Kidney (tissue), 14 donors: Measurements from ENCODE around the gene HDAC10. TPM values are rescaled to one million over a fixed set of nuclear protein-coding genes. Genes with fewer than 3 reads are reported as not detected.

ENCODE experiments used
- DNase-seq, 5 donors: peaks; one replicate each; pipeline ENCODE4 v3.0.0-alpha.2; 2013 to 2020
- FAIRE-seq: peaks from 2 replicates; lab custom pipeline; 2012; peaks lifted over from hg19 to GRCh38; lab: Jason Lieb, UNC
- H3K27ac ChIP-seq, 2 donors: one replicate each; pipeline ENCODE4 v1.7.0; 2013; ENCODE audit warnings: low read depth in 2 of 2, low read length in 2 of 2, inconsistent platforms in 1 of 2
- H3K27me3 ChIP-seq: one replicate; pipeline ENCODE4 v1.7.1; 2013; ENCODE audit warnings: low read length, inconsistent platforms; ENCODE audit not compliant: control insufficient read depth, insufficient read depth
- H3K36me3 ChIP-seq, 3 donors: one replicate each; pipeline versions ENCODE4 v1.7.0 to v1.7.1; 2013; ENCODE audit warnings: low read length in 3 of 3, control low read depth in 1 of 3, inconsistent platforms in 1 of 3; ENCODE audit not compliant: insufficient read depth in 3 of 3, control insufficient read depth in 2 of 3
- H3K4me1 ChIP-seq, 3 donors: one replicate each; pipeline versions ENCODE4 v1.7.0 to v1.7.1; 2013; ENCODE audit warnings: low read length in 3 of 3, inconsistent platforms in 1 of 3, low read depth in 1 of 3; ENCODE audit not compliant: control insufficient read depth in 2 of 3, insufficient read depth in 2 of 3
- H3K4me3 ChIP-seq, 3 donors: one replicate each; pipeline versions ENCODE4 v1.7.0 to v1.8.1; 2013; ENCODE audit warnings: low read length in 3 of 3, control low read depth in 1 of 3, inconsistent platforms in 1 of 3
- H3K9ac ChIP-seq, 3 donors: one replicate each; pipeline versions ENCODE4 v1.7.0 to v1.7.1; 2013; ENCODE audit warnings: low read length in 3 of 3, control low read depth in 1 of 3, inconsistent platforms in 1 of 3
- H3K9me3 ChIP-seq, 3 donors: one replicate each; pipeline versions ENCODE4 v1.7.0 to v1.7.1; 2013; ENCODE audit warnings: low read length in 3 of 3, control low read depth in 1 of 3, inconsistent platforms in 1 of 3; ENCODE audit not compliant: control insufficient read depth in 2 of 3, insufficient read depth in 1 of 3
- CTCF ChIP-seq: IDR thresholded peaks from 3 replicates; pipeline ENCODE4 v1.5.1; 2012; ENCODE audit warnings: mild to moderate bottlenecking, moderate library complexity, borderline replicate concordance; ENCODE audit not compliant: insufficient read depth; ENCODE audit errors: extremely low read depth
- intact Hi-C: fragments of 100-400 bp; cut with DNase I; formaldehyde crosslinking; loops from one replicate; pipeline ENCODE4 v1.11.1; 2022
- polyA plus RNA-seq: library from polyadenylated mRNA; stranded (reverse); fragments of 350-450 nt; fragmentation: Illumina TruSeq; extraction: RNeasy Lipid Tissue Mini Kit (QIAGEN cat#74804); gene quantifications from one replicate; pipeline ENCODE4 v1.2.3, GENCODE V29; 2014; ENCODE audit warnings: low read depth, low replicate concordance; ENCODE audit not compliant: insufficient read depth
- total RNA-seq: library from RNA; stranded (reverse); fragmentation: NEBNext Ultra II Directional; extraction: Animal tissue kit (Norgen Biotek cat#: 25700); gene quantifications from one replicate; pipeline ENCODE4 v1.2.1, GENCODE V29; 2021
- donor health status: control.
- donor health status: control.
- donor health status: control.
- donor health status: control.
- donor health status: control.
- donor health status: DM: yes; HTN: yes; CAD: no.
- donor health status: Normal renal cell carcinoma (clear cell type).

HDAC10 gene
- total and polyA plus RNA-seq, 2 donors from 2014 or later, result 20.4 to 43.8 TPM

- FAIRE-seq, result no peak
- no peak for TF ChIP-seq CTCF
- Histone ChIP-seq H3K27ac (no peak overlapping the region), H3K4me3 (no peak overlapping the region), H3K27me3 (no peaks in the 10 kb centered on the region), H3K4me1 (peaks cover 0 to 11% (median 10%) of the 10 kb centered on the region in 3 donors), H3K9me3 (no peaks in the 10 kb centered on the region), H3K36me3 (peaks cover 0 to 3% (median 3%) of the 10 kb centered on the region in 3 donors), H3K9ac (no peak overlapping the region)
- no peak for DNase-seq
- intact Hi-C loops, result no loop called here
These were observed 53.0 kb downstream of the HDAC10 start for GRCh38 chr22:50197856-50198623.

GRCh38 chr22:50197000-50197800 lies 53.9 kb downstream of the HDAC10 start:
- Histone ChIP-seq H3K9me3 (no peaks in the 10 kb centered on the region), H3K9ac (no peak overlapping the region), H3K27me3 (no peaks in the 10 kb centered on the region), H3K27ac (no peak overlapping the region), H3K4me3 (no peak overlapping the region), H3K36me3 (peaks cover 0 to 3% (median 3%) of the 10 kb centered on the region in 3 donors), H3K4me1 (peaks cover 0 to 14% (median 1%) of the 10 kb centered on the region in 3 donors)
- peak in 1 of 5 donors; percentile 39 for DNase-seq
- FAIRE-seq, result no peak
- TF ChIP-seq CTCF, result no peak
- intact Hi-C loops, result no loop called here

- Histone ChIP-seq H3K4me1 (peaks cover 0 to 10% (median 0%) of the 10 kb centered on the region in 3 donors), H3K27me3 (no peaks in the 10 kb centered on the region), H3K9me3 (no peaks in the 10 kb centered on the region), H3K36me3 (peaks cover 0 to 3% (median 3%) of the 10 kb centered on the region in 3 donors), H3K27ac (no peak overlapping the region), H3K9ac (no peak overlapping the region), H3K4me3 (no peak overlapping the region)
- intact Hi-C loops, result no loop called here
- TF ChIP-seq CTCF, result no peak
- FAIRE-seq (no peak), DNase-seq (no peak)
These were observed 54.8 kb downstream of the HDAC10 start for GRCh38 chr22:50196256-50196655.

Other genes with a start within 250 kb of the HDAC10 start
- gene IL17REL, start 238.5 kb downstream of the HDAC10 start, total RNA-seq, result 0.16 TPM
- not detected for gene IL17REL, start 238.5 kb downstream of the HDAC10 start, polyA plus RNA-seq
- not detected for gene TTLL8, start 193.0 kb downstream of the HDAC10 start, total RNA-seq
- gene TTLL8, start 193.0 kb downstream of the HDAC10 start, polyA plus RNA-seq, result not detected
- 0.28 TPM for gene MLC1, start 165.8 kb downstream of the HDAC10 start, total RNA-seq
- gene MLC1, start 165.8 kb downstream of the HDAC10 start, polyA plus RNA-seq, result not detected
- gene MOV10L1, start 161.3 kb downstream of the HDAC10 start, total RNA-seq, result 0.38 TPM
- gene MOV10L1, start 161.3 kb downstream of the HDAC10 start, polyA plus RNA-seq, result 0.62 TPM
- gene PANX2, start 80.5 kb downstream of the HDAC10 start, total RNA-seq, result 1.0 TPM
- gene PANX2, start 80.5 kb downstream of the HDAC10 start, polyA plus RNA-seq, result 4.3 TPM
- gene TRABD, start 65.4 kb downstream of the HDAC10 start, total RNA-seq, result 56.3 TPM
- gene TRABD, start 65.4 kb downstream of the HDAC10 start, polyA plus RNA-seq, result 34.2 TPM
- 19.7 TPM for gene SELENOO, start 50.3 kb downstream of the HDAC10 start, total RNA-seq
- 42.8 TPM for gene SELENOO, start 50.3 kb downstream of the HDAC10 start, polyA plus RNA-seq
- 52.0 TPM for gene TUBGCP6, start 6.2 kb downstream of the HDAC10 start, total RNA-seq
- gene TUBGCP6, start 6.2 kb downstream of the HDAC10 start, polyA plus RNA-seq, result 19.2 TPM
- gene MAPK12, start 10.4 kb upstream of the HDAC10 start, total RNA-seq, result 15.9 TPM
- 13.4 TPM for gene MAPK12, start 10.4 kb upstream of the HDAC10 start, polyA plus RNA-seq
- gene MAPK11, start 19.1 kb upstream of the HDAC10 start, total RNA-seq, result 18.3 TPM
- gene MAPK11, start 19.1 kb upstream of the HDAC10 start, polyA plus RNA-seq, result 11.4 TPM
- gene PLXNB2, start 56.4 kb upstream of the HDAC10 start, total RNA-seq, result 383 TPM
- 128 TPM for gene PLXNB2, start 56.4 kb upstream of the HDAC10 start, polyA plus RNA-seq
- 16.7 TPM for gene DENND6B, start 75.7 kb upstream of the HDAC10 start, total RNA-seq
- gene DENND6B, start 75.7 kb upstream of the HDAC10 start, polyA plus RNA-seq, result 14.5 TPM
- gene PPP6R2, start 92.1 kb upstream of the HDAC10 start, total RNA-seq, result 53.8 TPM
- 39.4 TPM for gene PPP6R2, start 92.1 kb upstream of the HDAC10 start, polyA plus RNA-seq
- gene SBF1, start 223.8 kb upstream of the HDAC10 start, total RNA-seq, result 73.9 TPM
- gene SBF1, start 223.8 kb upstream of the HDAC10 start, polyA plus RNA-seq, result 18.1 TPM
- 8.0 TPM for gene ADM2, start 230.3 kb upstream of the HDAC10 start, total RNA-seq
- gene ADM2, start 230.3 kb upstream of the HDAC10 start, polyA plus RNA-seq, result 10.6 TPM
- 3.5 TPM for gene MIOX, start 235.6 kb upstream of the HDAC10 start, total RNA-seq
- gene MIOX, start 235.6 kb upstream of the HDAC10 start, polyA plus RNA-seq, result 455 TPM